ENCODE measurements around the gene C19orf33. TPM values are rescaled to one million over a fixed set of nuclear protein-coding genes. Genes with fewer than 3 reads are reported as not detected.
A peak's percentile ranks its signal among the peaks of the same experiment; 100 is the strongest.
"Not testable (repeated sequence)": the region's sequence is repeated elsewhere in the genome, so short reads cannot be mapped to it uniquely, and the experiment has no call there.

C19orf33 gene
- polyA plus RNA-seq, 4 donors: 6.9 to 15.2 (median 12.2) TPM

DNA sequence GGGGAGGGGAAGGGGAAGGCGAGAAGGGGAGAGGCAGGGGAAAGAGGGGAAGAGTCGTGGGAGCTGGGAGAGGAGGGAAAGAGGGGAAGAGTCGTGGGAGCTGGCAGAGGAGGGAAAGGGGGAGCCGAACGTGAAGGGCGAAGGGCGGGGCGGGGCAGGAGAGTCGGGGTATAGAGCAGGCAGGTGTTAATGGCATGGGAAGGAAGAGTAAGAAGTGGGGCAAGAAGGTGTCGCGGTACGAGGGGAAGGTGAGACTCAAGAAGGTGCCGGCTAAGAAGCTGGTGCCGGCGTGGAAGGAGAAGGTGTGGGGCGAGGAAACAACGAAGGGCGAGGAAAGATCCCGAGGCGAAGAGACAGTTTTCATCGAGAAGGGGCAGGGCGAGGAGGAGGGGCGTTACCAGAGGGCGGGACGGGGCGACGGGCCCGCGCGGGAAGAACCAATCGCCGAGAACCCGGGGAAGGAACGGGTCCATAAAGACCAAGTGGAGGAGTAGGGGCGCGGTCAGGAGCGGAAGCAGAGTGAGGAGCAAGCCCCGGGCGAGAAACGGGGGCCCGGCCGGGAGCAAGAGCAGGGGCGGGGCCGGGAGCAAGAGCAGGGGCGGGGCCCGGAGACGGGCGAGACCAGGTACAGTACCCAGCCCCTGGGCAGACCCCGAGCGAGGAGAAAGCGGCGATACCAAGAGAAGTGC is 32.0 kb downstream of the C19orf33 start:
- peak; percentile 69 to 87 (median 76) for DNase-seq (ENCODE audit: low read depth in 4 of 4, low spot score in 2 of 4)

GRCh38 chr19:38336638-38337359 is 32.7 kb downstream of the C19orf33 start:
- DNase-seq (ENCODE audit: low read depth in 4 of 4, low spot score in 2 of 4): peak in 3 of 4 donors; percentile 75 to 84 (median 80)

- DNase-seq (ENCODE audit: low read depth in 4 of 4, low spot score in 2 of 4): no peak
These were observed 33.3 kb downstream of the C19orf33 start for GRCh38 chr19:38337360-38337653.

GRCh38 chr19:38339011-38339410 is 35.0 kb downstream of the C19orf33 start:
- DNase-seq (ENCODE audit: low read depth in 4 of 4, low spot score in 2 of 4): not testable (repeated sequence)

DNA sequence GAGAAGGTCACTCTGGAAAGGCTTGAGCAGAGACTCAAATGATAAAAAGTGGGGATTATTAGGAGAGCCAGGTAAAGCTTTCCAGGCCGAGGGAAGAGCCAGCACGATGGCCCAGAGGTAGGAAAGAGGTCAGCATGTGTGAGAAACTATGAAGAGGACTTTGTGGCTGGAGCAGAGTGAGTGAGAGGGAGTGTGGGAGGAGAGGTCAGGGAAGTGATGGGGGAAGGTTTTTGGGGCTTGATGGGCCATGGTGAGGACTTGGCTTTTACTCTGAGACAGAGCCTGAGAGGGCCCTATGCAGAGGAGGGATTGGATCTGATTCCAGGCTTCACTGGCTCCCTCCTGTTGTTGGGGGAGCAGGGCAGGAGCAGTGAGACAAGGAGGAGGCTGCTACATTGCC is 36.9 kb downstream of the C19orf33 start:
- DNase-seq (ENCODE audit: low read depth in 4 of 4, low spot score in 2 of 4): no peak

DNA sequence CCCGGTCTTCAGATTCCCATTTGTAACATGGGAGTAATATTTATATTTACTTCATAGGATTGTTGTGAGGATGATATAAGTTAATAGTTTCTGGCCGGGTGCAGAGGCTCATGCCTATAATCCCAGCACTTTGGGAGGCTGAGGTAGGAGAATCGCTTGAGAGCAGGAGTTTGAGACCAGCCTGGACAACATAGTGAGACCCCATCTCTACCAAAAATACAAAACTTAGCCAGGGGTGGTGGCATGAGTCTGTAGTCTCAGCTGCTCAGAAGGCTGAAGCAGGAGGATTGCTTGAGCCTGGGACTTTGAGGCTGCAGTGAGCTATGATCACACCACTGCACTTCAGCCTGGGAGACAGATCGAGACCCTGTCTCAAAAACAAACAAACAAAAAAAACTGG is 42.8 kb downstream of the C19orf33 start:
- DNase-seq (ENCODE audit: low read depth in 4 of 4, low spot score in 2 of 4): no peak

- DNase-seq (ENCODE audit: low read depth in 4 of 4, low spot score in 2 of 4): no peak
These were observed 46.8 kb downstream of the C19orf33 start for GRCh38 chr19:38350883-38351282.

GRCh38 chr19:38351865-38352395 is 47.9 kb downstream of the C19orf33 start:
- no peak for DNase-seq (ENCODE audit: low read depth in 4 of 4, low spot score in 2 of 4)

- DNase-seq (ENCODE audit: low read depth in 4 of 4, low spot score in 2 of 4): no peak
These were observed 48.6 kb downstream of the C19orf33 start for GRCh38 chr19:38352611-38353010.

Other genes with a start within 250 kb of the C19orf33 start
- 1 to 10 TPM; 1.3 to 2.2 (median 1.8) TPM for gene DPF1, start 80.0 kb upstream of the C19orf33 start, polyA plus RNA-seq (ENCODE audit: insufficient read length in 4 of 4)
- 10 to 100 TPM in 1 of 4 donors, 1 to 10 TPM in 3; 6.9 to 15.0 (median 8.3) TPM for gene PPP1R14A, start 47.9 kb upstream of the C19orf33 start, polyA plus RNA-seq (ENCODE audit: insufficient read length in 4 of 4)
- 100 to 1,000 TPM; 308 to 375 (median 337) TPM for gene SPINT2, start 39.7 kb upstream of the C19orf33 start, polyA plus RNA-seq (ENCODE audit: insufficient read length in 4 of 4)
- gene YIF1B, start 11.7 kb downstream of the C19orf33 start, polyA plus RNA-seq (ENCODE audit: insufficient read length in 4 of 4): 10 to 100 TPM; 28.5 to 45.4 (median 38.1) TPM
- gene KCNK6, start 15.6 kb downstream of the C19orf33 start, polyA plus RNA-seq (ENCODE audit: insufficient read length in 4 of 4): 1 to 10 TPM; 3.2 to 4.1 (median 3.6) TPM
- gene CATSPERG, start 31.6 kb downstream of the C19orf33 start, polyA plus RNA-seq (ENCODE audit: insufficient read length in 4 of 4): 10 to 100 TPM in 2 of 4 donors, 1 to 10 TPM in 2; 4.6 to 12.3 (median 8.3) TPM
- 100 to 1,000 TPM; 150 to 193 (median 165) TPM for gene PSMD8, start 70.3 kb downstream of the C19orf33 start, polyA plus RNA-seq (ENCODE audit: insufficient read length in 4 of 4)
- 1 to 10 TPM in 1 of 4 donors, under 1 TPM in 3; 0.27 to 1.5 (median 0.69) TPM for gene GGN, start 83.8 kb downstream of the C19orf33 start, polyA plus RNA-seq (ENCODE audit: insufficient read length in 4 of 4)
- 1 to 10 TPM in 3 of 4 donors, under 1 TPM in 1; 0.78 to 1.5 (median 1.2) TPM for gene SPRED3, start 84.4 kb downstream of the C19orf33 start, polyA plus RNA-seq (ENCODE audit: insufficient read length in 4 of 4)
- 10 to 100 TPM; 12.2 to 20.2 (median 18.6) TPM for gene FAM98C, start 98.8 kb downstream of the C19orf33 start, polyA plus RNA-seq (ENCODE audit: insufficient read length in 4 of 4)
- 1 to 10 TPM in 1 of 4 donors, under 1 TPM in 3; 0.72 to 1.4 (median 0.82) TPM for gene RASGRP4, start 122.0 kb downstream of the C19orf33 start, polyA plus RNA-seq (ENCODE audit: insufficient read length in 4 of 4)
- gene RYR1, start 129.4 kb downstream of the C19orf33 start, polyA plus RNA-seq (ENCODE audit: insufficient read length in 4 of 4): 1 to 10 TPM; 4.2 to 7.2 (median 5.1) TPM